Measurements from ENCODE around the gene SOS1.

DNA sequence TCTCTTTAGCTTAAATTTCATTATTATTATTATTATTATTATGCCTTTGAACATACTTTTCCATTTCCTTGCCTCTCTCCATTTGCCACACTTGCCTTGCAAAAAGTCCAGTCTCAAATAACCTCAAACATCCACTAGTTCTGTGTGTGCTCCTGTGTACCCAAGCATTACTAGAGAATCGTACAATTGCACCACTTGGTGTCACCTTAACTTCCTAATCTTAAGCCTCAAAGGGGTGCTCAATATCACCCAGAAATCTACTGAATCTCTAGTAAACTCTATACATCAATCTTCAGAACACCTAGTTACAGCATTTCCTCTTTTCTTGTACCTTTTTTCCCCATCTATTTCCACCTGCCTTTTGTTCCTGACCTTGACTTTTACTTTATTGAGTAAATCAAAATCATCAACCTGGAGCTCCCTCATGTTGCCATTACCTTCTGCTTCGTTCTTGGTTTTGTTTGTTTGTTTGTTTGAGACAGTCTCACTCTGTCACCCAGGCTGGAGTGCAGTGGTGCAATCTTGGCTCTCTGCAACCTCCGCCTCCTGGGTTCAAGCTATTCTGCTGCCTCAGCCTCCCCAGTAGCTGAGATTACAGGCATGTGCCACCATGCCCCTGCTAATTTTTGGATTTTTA, 12.5 kb upstream of the SOS1 start:
- TF ChIP-seq POLR2A (IDR thresholded peaks at IDR 0.05; ENCODE audit: low read depth, low read length) = no peak
- TF ChIP-seq POLR2AphosphoS5 (IDR thresholded peaks at IDR 0.05; ENCODE audit: low read depth, low read length) = no peak
- no peak for TF ChIP-seq TAF1 (IDR thresholded peaks at IDR 0.05; ENCODE audit: low read depth, low read length)
- no peak for TF ChIP-seq PAX5 (IDR thresholded peaks at IDR 0.05; ENCODE audit: insufficient read depth, low read length, severe bottlenecking)
- no peak for TF ChIP-seq SPI1 (IDR thresholded peaks at IDR 0.05; ENCODE audit: low read depth, low read length)
